Esophagus muscularis mucosa (tissue), 3 donors: ENCODE data around the gene AAK1.

Experiments used
- POLR2A ChIP-seq: fragments of 450-650 bp; IDR thresholded peaks from one replicate; pipeline ENCODE4 v1.6.1; 2017; ENCODE audit warnings: antibody characterized with exemption, moderate library complexity, mild to moderate bottlenecking, low read depth
- POLR2AphosphoS5 ChIP-seq, 2 donors: sonication (generic); formaldehyde crosslinking; IDR thresholded peaks; one replicate each; pipeline ENCODE4 v1.6.1; 2017; ENCODE audit warnings: antibody characterized with exemption in 2 of 2
- TF ChIP-seq, protein P1 (sequence below), 3 experiments: fragments of 200-600 bp in 2 of 3; fragments of 450-650 bp in 1 of 3; sonication (generic) in 2 of 3; IDR thresholded peaks; one replicate each; pipeline ENCODE4 v1.5.1; 2017 to 2019; ENCODE audit warnings: antibody characterized with exemption in 3 of 3, mild to moderate bottlenecking in 2 of 3, moderate library complexity in 1 of 3

GRCh38 chr2:69554568-69554967 is 89.0 kb downstream of the AAK1 start:
- TF ChIP-seq, protein P1, sequence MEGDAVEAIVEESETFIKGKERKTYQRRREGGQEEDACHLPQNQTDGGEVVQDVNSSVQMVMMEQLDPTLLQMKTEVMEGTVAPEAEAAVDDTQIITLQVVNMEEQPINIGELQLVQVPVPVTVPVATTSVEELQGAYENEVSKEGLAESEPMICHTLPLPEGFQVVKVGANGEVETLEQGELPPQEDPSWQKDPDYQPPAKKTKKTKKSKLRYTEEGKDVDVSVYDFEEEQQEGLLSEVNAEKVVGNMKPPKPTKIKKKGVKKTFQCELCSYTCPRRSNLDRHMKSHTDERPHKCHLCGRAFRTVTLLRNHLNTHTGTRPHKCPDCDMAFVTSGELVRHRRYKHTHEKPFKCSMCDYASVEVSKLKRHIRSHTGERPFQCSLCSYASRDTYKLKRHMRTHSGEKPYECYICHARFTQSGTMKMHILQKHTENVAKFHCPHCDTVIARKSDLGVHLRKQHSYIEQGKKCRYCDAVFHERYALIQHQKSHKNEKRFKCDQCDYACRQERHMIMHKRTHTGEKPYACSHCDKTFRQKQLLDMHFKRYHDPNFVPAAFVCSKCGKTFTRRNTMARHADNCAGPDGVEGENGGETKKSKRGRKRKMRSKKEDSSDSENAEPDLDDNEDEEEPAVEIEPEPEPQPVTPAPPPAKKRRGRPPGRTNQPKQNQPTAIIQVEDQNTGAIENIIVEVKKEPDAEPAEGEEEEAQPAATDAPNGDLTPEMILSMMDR (IDR thresholded peaks at IDR 0.05), result no peak
- no peak for TF ChIP-seq POLR2A
- no peak for TF ChIP-seq POLR2AphosphoS5 (IDR thresholded peaks at IDR 0.05)
